Activated T-cell treated with anti-CD3 and anti-CD28 coated beads for 1 hour (primary cell): ENCODE measurements around the gene C1orf21.

Source experiments
- DNase-seq: peaks from one replicate; pipeline ENCODE4 v3.0.0-alpha.2; 2020; ENCODE audit warnings: low read depth

Gene C1orf21

GRCh38 chr1:184486761-184487445 lies 100.1 kb downstream of the C1orf21 start:
- DNase-seq, result no peak

DNA sequence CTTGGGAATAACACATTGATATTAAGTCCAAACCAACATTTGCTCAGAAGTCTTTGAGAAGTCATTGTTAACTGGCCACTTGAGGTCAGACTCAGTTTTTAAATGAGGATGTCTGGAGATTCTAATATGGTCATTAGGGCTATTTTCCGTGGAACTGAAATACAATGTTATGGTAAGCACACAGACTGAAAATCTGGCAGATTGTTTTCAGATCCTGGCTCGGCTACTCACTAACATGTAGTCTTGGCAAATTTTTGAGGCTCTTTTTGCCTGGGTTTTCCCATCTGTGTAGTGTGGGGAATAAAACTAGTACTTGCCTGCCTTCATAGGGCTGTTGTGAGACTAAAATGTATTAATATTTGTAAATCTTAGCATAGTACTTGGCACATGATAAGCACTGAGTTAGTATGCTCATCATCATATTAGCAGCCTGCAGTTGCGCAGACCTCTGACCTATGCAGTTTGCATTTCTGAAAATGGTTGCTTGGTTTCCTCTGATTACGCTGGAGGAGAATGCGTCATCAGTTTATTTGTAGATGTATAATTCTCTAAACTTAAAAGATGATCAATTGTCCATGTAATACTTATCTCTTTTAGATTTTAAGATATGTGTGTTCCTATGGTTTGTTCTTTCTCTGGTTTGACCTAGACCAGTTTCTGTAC lies 100.8 kb downstream of the C1orf21 start:
- DNase-seq, result no peak

- DNase-seq, result no peak
These were observed 103.1 kb downstream of the C1orf21 start for GRCh38 chr1:184489908-184490307.

DNA sequence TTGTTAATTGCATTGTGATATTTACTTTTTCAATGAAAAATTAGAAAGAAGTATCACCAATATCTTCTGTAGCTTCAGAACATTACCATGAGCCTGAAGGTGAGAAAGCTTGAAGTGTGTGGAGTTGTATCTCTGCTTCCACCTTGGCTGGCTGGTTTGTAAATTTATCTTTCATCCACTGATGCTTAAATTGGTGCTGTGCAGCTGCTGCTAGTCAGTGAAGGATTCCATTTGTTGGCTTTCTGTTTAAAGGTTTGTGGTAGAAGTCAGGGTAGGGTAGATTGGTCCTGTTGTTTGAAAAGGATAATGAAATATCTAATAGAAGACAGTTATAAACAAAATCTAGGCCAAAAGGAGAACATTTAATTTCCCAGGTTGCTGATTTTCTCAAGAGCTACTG lies 105.7 kb downstream of the C1orf21 start:
- no peak for DNase-seq

DNA sequence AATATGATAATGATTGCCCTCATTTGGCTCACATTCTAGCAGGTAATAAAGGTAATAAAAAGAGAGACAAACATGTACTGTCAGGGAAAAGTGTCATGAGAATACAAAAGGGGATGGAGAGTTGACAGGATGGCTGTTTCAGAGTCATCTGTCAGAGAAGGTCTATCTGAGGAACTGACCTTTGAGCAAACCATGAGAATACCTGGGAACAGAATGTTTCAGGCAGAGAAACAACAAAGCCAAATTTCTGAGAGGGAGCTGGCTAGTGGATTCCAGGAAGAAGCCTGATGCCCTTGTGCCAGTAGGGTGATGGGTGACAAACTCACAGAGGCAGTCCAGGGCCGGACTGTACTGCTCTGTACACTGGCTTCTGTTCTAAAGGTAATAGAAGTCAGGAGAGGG lies 107.2 kb downstream of the C1orf21 start:
- no peak for DNase-seq

DNA sequence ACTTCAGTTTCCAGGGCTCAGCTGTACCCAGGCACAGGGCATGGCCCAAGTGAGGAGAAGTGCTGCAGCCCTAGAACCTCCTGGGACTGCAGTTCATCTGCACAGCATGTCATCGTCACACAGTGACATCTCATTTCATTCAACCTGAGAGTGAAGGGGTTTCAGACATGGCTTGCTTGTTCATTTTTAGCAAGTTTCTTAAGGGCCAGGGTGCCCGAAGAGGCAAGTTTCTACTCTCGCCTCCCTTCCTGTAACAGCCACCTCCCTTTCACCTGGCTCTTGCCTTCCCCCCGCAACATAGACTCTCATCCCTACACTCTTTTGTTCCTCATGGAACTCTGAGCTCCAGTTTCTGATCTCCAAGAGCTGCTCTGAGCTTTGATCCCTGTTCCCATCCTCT lies 108.1 kb downstream of the C1orf21 start:
- no peak for DNase-seq

GRCh38 chr1:184497959-184498723 lies 111.3 kb downstream of the C1orf21 start:
- DNase-seq, result no peak

- no peak for DNase-seq
These were observed 112.8 kb downstream of the C1orf21 start for GRCh38 chr1:184499616-184500015.

GRCh38 chr1:184502161-184502560 lies 115.3 kb downstream of the C1orf21 start:
- no peak for DNase-seq

DNA sequence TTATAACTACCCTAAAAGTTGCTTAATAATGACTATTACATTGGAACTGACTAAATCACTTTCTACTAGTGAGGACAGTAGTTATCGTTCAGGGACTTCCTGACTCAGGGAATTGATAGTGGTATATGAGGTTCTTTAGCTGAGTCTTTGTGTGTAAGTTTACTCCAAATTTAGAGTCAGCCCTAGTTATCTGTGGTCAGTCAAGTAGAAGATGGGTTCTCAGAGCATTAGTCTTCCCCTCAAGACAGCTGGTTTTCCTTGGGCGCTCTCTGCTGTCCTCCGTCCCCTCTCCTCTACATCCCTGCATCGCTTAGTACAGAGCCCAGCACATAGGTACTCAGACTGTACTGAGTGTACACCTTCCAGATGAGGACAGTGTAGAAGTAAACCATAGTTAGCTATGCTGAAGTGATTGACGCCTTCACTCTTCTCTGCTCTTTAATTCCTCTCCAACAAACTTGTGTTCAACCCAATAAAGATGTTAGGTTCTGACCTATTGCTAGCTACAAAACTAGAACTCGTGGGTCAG lies 116.5 kb downstream of the C1orf21 start:
- no peak for DNase-seq

- DNase-seq, result no peak
These were observed 117.5 kb downstream of the C1orf21 start for GRCh38 chr1:184504040-184504954.

GRCh38 chr1:184504955-184505338 lies 118.1 kb downstream of the C1orf21 start:
- DNase-seq, result no peak

GRCh38 chr1:184506481-184506880 lies 119.7 kb downstream of the C1orf21 start:
- DNase-seq, result no peak

DNA sequence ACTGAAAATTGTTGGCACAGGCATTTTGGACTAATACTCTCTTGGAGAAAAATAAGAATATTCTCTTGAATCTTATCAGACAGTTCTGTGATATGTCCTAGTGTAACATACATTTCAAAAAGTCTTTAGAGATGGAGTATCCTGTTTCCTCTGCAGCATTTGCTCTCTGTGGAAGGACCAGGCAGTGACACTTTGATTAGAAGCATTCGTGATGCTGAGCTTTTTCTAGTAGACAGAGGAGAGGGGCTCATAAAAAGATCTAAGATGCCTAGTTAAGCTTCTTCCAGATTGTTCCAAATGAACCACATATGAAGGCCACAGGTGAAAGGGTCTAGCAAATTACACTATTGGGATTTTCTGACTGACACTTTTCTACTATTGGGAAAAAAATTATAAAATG lies 120.3 kb downstream of the C1orf21 start:
- DNase-seq, result no peak

- no peak for DNase-seq
These were observed 120.9 kb downstream of the C1orf21 start for GRCh38 chr1:184507604-184508280.

- no peak for DNase-seq
These were observed 122.3 kb downstream of the C1orf21 start for GRCh38 chr1:184509105-184509504.

DNA sequence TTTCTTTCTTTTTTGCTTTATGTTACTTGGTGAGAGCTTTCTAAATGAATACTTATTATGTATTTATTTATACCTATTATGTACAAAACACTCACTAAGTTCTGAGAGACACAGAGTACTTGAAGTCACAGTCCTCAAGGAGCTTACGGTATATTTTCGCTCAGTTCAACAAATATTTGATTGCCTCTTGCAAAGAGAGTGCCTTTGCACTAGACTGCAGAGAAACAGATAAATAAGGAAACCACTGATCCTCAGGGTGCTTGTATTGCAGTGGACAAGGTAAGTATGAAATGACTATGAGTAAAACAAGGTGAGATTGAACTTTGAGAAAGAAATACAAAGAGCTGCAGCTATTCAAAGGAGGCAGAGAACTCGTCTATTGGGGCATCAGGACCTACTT lies 123.3 kb downstream of the C1orf21 start:
- DNase-seq, result no peak

GRCh38 chr1:184512724-184513123 lies 125.9 kb downstream of the C1orf21 start:
- DNase-seq, result no peak

DNA sequence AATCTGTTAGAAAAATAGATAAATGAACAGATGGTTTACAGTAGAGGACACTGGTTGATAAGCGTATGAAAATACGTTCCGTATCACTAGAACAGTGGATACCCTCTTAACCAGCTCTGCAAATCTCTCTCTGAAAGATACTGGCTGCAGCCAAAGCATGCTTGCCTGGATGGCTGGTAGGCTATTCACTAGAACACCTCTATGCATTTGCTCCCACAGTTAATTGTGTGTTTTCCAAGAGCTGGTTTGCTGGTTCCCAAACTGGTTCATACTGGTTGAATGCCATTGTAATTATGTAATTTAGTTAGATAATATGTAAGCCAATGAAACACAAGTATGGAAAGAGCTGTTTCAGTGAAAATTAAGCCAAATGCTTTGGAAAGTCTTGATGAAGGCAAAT lies 126.6 kb downstream of the C1orf21 start:
- no peak for DNase-seq

GRCh38 chr1:184513966-184514365 lies 127.1 kb downstream of the C1orf21 start:
- DNase-seq, result no peak

- no peak for DNase-seq
These were observed 127.6 kb downstream of the C1orf21 start for GRCh38 chr1:184514447-184514846.
